Uterus (tissue), 2 donors: ENCODE data around the gene NHS.

Experiments used
- POLR2A ChIP-seq, 2 donors: fragments of 450-650 bp; IDR thresholded peaks; one replicate each; pipeline ENCODE4 v1.6.1; 2016; ENCODE audit warnings: antibody characterized with exemption in 2 of 2, mild to moderate bottlenecking in 1 of 2, moderate library complexity in 1 of 2
- TF ChIP-seq, protein P1 (sequence below), 4 experiments: fragments of 200-600 bp in 2 of 4; fragments of 450-650 bp in 2 of 4; sonication (generic) in 2 of 4; IDR thresholded peaks; one replicate each; pipeline ENCODE4 v1.5.1; 2016 to 2019; ENCODE audit warnings: antibody characterized with exemption in 4 of 4, mild to moderate bottlenecking in 2 of 4, moderate library complexity in 1 of 4

- TF ChIP-seq, protein P1, sequence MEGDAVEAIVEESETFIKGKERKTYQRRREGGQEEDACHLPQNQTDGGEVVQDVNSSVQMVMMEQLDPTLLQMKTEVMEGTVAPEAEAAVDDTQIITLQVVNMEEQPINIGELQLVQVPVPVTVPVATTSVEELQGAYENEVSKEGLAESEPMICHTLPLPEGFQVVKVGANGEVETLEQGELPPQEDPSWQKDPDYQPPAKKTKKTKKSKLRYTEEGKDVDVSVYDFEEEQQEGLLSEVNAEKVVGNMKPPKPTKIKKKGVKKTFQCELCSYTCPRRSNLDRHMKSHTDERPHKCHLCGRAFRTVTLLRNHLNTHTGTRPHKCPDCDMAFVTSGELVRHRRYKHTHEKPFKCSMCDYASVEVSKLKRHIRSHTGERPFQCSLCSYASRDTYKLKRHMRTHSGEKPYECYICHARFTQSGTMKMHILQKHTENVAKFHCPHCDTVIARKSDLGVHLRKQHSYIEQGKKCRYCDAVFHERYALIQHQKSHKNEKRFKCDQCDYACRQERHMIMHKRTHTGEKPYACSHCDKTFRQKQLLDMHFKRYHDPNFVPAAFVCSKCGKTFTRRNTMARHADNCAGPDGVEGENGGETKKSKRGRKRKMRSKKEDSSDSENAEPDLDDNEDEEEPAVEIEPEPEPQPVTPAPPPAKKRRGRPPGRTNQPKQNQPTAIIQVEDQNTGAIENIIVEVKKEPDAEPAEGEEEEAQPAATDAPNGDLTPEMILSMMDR (IDR thresholded peaks at IDR 0.05): no peak
- no peak for TF ChIP-seq POLR2A (IDR thresholded peaks at IDR 0.05)
Observed at GRCh38 chrX:17465802-17466201, 90.8 kb downstream of the NHS start.
